ENCODE data around the gene ARHGEF40. TPM values are rescaled to one million over a fixed set of nuclear protein-coding genes. Genes with fewer than 3 reads are reported as not detected.

ARHGEF40 gene
- polyA plus RNA-seq, 1 donor (not counting 4 experiments of a cell fraction or from before 2014, with no cell fraction given): 8.7 TPM

- FAIRE-seq (no peak), DNase-seq (ENCODE audit: low read depth, low spot score) (no peak)
- Histone ChIP-seq H3K9me1 (ENCODE audit: control insufficient read depth, extremely low read depth, insufficient read depth, low read length) (no peaks in the 10 kb centered on the region), H3K9me3 (ENCODE audit: control insufficient read depth, low read depth, low read length) (no peaks in the 10 kb centered on the region), H3K27ac (ENCODE audit: control insufficient read depth, insufficient read depth, low read length) (no peak overlapping the region), H3K4me1 (ENCODE audit: control insufficient read depth, extremely low read depth, insufficient read depth, low read length) (peaks cover 5% of the 10 kb centered on the region), H3K27me3 (ENCODE audit: control insufficient read depth, extremely low read depth, insufficient read depth, low read length) (no peaks in the 10 kb centered on the region), H3K4me3 (ENCODE audit: control insufficient read depth in 2 of 3, extremely low read depth in 1 of 3, insufficient read depth in 2 of 3, low read depth in 1 of 3, low read length in 3 of 3) (no peak overlapping the region), H3K36me3 (ENCODE audit: control insufficient read depth in 2 of 2, extremely low read depth in 1 of 2, insufficient read depth in 2 of 2, low read length in 2 of 2) (no peaks in the 10 kb centered on the region), H4K20me1 (ENCODE audit: control insufficient read depth, extremely low read depth, insufficient read depth, low read length) (no peaks in the 10 kb centered on the region), H3K4me2 (ENCODE audit: control insufficient read depth, extremely low read depth, insufficient read depth, low read depth, low read length) (no peak overlapping the region), H2AFZ (ENCODE audit: control insufficient read depth, low read length) (no peak overlapping the region), H3K79me2 (ENCODE audit: control insufficient read depth, insufficient read depth, low read length) (no peaks in the 10 kb centered on the region), H3K9ac (ENCODE audit: control insufficient read depth, extremely low read depth, insufficient read depth, low read length) (no peak overlapping the region)
- TF ChIP-seq CTCF (optimal IDR thresholded peaks at IDR 0.05 in 1 of 3, IDR thresholded peaks at IDR 0.05 in 1 of 3, conservative IDR thresholded peaks at IDR 0.05 in 1 of 3; ENCODE audit: extremely low read depth in 1 of 3, insufficient read depth in 2 of 3, low read length in 3 of 3) (no peak), EZH2 (IDR thresholded peaks at IDR 0.05; ENCODE audit: low read length) (no peak)
- dilution Hi-C loops (cut with MboI; ENCODE audit: extremely low pct_ligation_motif_present, low sequenced_read_pairs): no loop called here
These were observed 9.3 kb upstream of the ARHGEF40 start for GRCh38 chr14:21060614-21061346.

GRCh38 chr14:21061347-21061668, 8.8 kb upstream of the ARHGEF40 start:
- TF ChIP-seq CTCF (optimal IDR thresholded peaks at IDR 0.05 in 1 of 3, IDR thresholded peaks at IDR 0.05 in 1 of 3, conservative IDR thresholded peaks at IDR 0.05 in 1 of 3; ENCODE audit: extremely low read depth in 1 of 3, insufficient read depth in 2 of 3, low read length in 3 of 3) (no peak), EZH2 (IDR thresholded peaks at IDR 0.05; ENCODE audit: low read length) (no peak)
- H3K4me2 ChIP-seq (ENCODE audit: control insufficient read depth, extremely low read depth, insufficient read depth, low read depth, low read length): no peak overlapping the region
- no peaks in the 10 kb centered on the region for H3K79me2 ChIP-seq (ENCODE audit: control insufficient read depth, insufficient read depth, low read length)
- no peak overlapping the region for H3K27ac ChIP-seq (ENCODE audit: control insufficient read depth, insufficient read depth, low read length)
- no peak overlapping the region for H3K9ac ChIP-seq (ENCODE audit: control insufficient read depth, extremely low read depth, insufficient read depth, low read length)
- no peaks in the 10 kb centered on the region for H4K20me1 ChIP-seq (ENCODE audit: control insufficient read depth, extremely low read depth, insufficient read depth, low read length)
- FAIRE-seq (no peak), DNase-seq (ENCODE audit: low read depth, low spot score) (no peak)
- no peaks in the 10 kb centered on the region for H3K36me3 ChIP-seq (ENCODE audit: control insufficient read depth in 2 of 2, extremely low read depth in 1 of 2, insufficient read depth in 2 of 2, low read length in 2 of 2)
- no peaks in the 10 kb centered on the region for H3K27me3 ChIP-seq (ENCODE audit: control insufficient read depth, extremely low read depth, insufficient read depth, low read length)
- H3K9me3 ChIP-seq (ENCODE audit: control insufficient read depth, low read depth, low read length): no peaks in the 10 kb centered on the region
- dilution Hi-C loops (cut with MboI; ENCODE audit: extremely low pct_ligation_motif_present, low sequenced_read_pairs): no loop called here
- H3K4me3 ChIP-seq (ENCODE audit: control insufficient read depth in 2 of 3, extremely low read depth in 1 of 3, insufficient read depth in 2 of 3, low read depth in 1 of 3, low read length in 3 of 3): no peak overlapping the region
- no peak overlapping the region for H2AFZ ChIP-seq (ENCODE audit: control insufficient read depth, low read length)
- H3K4me1 ChIP-seq (ENCODE audit: control insufficient read depth, extremely low read depth, insufficient read depth, low read length): peaks cover 5% of the 10 kb centered on the region
- H3K9me1 ChIP-seq (ENCODE audit: control insufficient read depth, extremely low read depth, insufficient read depth, low read length): no peaks in the 10 kb centered on the region
